Vagina (tissue), 2 donors: ENCODE measurements around the gene RELL1. TPM values are rescaled to one million over a fixed set of nuclear protein-coding genes. Genes with fewer than 3 reads are reported as not detected.
A peak's percentile ranks its signal among the peaks of the same experiment; 100 is the strongest.

ENCODE experiments used
- DNase-seq, 2 donors: peaks; one replicate each; pipeline ENCODE4 v3.0.0-alpha.2; 2017; ENCODE audit errors: extremely low spot score in 2 of 2
- H3K27ac ChIP-seq: fragments of 200-600 bp; sonication (generic); one replicate; pipeline ENCODE4 v1.5.1; 2019
- H3K27me3 ChIP-seq: fragments of 200-600 bp; sonication (generic); one replicate; pipeline ENCODE4 v1.5.1; 2019
- H3K36me3 ChIP-seq, 2 donors: fragments of 200-600 bp; sonication (generic); one replicate each; pipeline ENCODE4 v1.5.1; 2017 to 2019
- H3K4me1 ChIP-seq: fragments of 200-600 bp; sonication (generic); one replicate; pipeline ENCODE4 v1.5.1; 2019
- H3K4me3 ChIP-seq, 2 donors: fragments of 200-600 bp; sonication (generic); 1 replicate in 1 of 2; 2 replicates in 1 of 2; pipeline ENCODE4 v1.5.1; 2016 to 2019
- H3K9me3 ChIP-seq: fragments of 200-600 bp; sonication (generic); one replicate; pipeline ENCODE4 v1.5.1; 2019
- POLR2A ChIP-seq, 2 donors: fragments of 450-650 bp; IDR thresholded peaks; one replicate each; pipeline ENCODE4 v1.6.1; 2017; ENCODE audit warnings: antibody characterized with exemption in 2 of 2, mild to moderate bottlenecking in 2 of 2, moderate library complexity in 2 of 2
- POLR2AphosphoS5 ChIP-seq, 2 donors: sonication (generic); formaldehyde crosslinking; IDR thresholded peaks; one replicate each; pipeline ENCODE4 v1.9.0; 2017; ENCODE audit warnings: antibody characterized with exemption in 2 of 2, mild to moderate bottlenecking in 2 of 2, low read depth in 1 of 2; ENCODE audit not compliant: insufficient read depth in 1 of 2
- intact Hi-C: fragments of 100-400 bp; cut with DNase I; formaldehyde crosslinking; loops from one replicate; pipeline ENCODE4 v1.15.1; 2023
- total RNA-seq: library from RNA; depleted of rRNA; stranded (reverse); fragments of >200 nt; gene quantifications from one replicate; pipeline ENCODE4 v1.2.3, GENCODE V29; 2016
- TF ChIP-seq, protein P1 (sequence below), 3 experiments: fragments of 450-650 bp in 2 of 3; fragments of 200-600 bp in 1 of 3; sonication (generic) in 1 of 3; IDR thresholded peaks; one replicate each; pipeline ENCODE4 v1.5.1; 2017 to 2019; ENCODE audit warnings: antibody characterized with exemption in 3 of 3, mild to moderate bottlenecking in 2 of 3, moderate library complexity in 2 of 3

Gene RELL1
- total RNA-seq, 1 donor from 2014 or later = 38.8 TPM

DNA sequence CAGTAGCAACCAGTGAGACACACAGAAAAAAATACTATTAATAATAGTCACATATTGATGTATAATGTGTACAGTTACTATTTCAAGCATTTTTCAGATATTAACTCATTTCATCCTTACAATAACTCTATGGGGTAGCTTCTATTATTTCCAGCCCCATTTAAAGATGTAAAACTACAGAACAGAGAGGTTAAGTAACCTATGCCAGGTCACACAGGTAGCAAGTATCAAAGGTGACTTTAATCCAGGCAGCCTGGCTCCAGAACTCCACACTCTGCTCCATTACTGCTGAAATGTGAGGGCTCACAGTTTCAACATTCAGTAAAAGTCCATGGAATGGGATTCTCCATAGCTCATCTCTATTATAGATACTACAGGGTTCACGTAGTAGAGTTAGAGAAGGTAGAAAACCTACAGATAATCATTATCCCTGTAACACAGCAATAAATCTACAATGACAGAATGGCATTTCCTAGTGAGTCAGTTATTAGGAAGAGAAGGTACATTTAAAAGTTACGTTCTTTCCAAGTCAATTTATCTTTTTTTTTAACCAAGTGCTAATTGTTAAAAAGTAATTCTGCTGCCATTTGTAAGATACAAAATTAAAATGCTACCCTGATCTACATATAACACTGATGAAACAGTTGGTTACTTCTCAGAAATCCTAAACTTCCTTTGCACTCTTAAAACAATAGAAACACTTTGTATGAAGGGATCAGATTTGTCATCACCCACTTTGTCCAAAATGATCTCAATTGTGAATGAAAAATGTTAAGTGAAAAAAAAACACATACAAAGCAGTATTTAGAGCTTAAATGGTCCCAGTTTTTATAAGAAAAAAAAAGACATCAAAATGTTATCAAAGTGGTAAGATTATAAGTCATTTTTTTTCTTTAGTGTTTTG, 18.7 kb downstream of the RELL1 start:
- Histone ChIP-seq H3K9me3 (no peaks in the 10 kb centered on the region), H3K36me3 (no peaks in the 10 kb centered on the region), H3K27ac (peak overlapping the region; percentile 9), H3K4me1 (peaks cover 57% of the 10 kb centered on the region), H3K4me3 (no peak overlapping the region), H3K27me3 (no peaks in the 10 kb centered on the region)
- DNase-seq = no peak
- intact Hi-C loops = no loop called here
- TF ChIP-seq POLR2A (IDR thresholded peaks at IDR 0.05) = no peak
- TF ChIP-seq, protein P1, sequence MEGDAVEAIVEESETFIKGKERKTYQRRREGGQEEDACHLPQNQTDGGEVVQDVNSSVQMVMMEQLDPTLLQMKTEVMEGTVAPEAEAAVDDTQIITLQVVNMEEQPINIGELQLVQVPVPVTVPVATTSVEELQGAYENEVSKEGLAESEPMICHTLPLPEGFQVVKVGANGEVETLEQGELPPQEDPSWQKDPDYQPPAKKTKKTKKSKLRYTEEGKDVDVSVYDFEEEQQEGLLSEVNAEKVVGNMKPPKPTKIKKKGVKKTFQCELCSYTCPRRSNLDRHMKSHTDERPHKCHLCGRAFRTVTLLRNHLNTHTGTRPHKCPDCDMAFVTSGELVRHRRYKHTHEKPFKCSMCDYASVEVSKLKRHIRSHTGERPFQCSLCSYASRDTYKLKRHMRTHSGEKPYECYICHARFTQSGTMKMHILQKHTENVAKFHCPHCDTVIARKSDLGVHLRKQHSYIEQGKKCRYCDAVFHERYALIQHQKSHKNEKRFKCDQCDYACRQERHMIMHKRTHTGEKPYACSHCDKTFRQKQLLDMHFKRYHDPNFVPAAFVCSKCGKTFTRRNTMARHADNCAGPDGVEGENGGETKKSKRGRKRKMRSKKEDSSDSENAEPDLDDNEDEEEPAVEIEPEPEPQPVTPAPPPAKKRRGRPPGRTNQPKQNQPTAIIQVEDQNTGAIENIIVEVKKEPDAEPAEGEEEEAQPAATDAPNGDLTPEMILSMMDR (IDR thresholded peaks at IDR 0.05) = no peak

GRCh38 chr4:37666625-37667071, 19.5 kb downstream of the RELL1 start:
- no peaks in the 10 kb centered on the region for H3K27me3 ChIP-seq
- H3K27ac ChIP-seq = peak overlapping the region; percentile 9
- intact Hi-C loops = no loop called here
- H3K9me3 ChIP-seq = no peaks in the 10 kb centered on the region
- no peak for DNase-seq
- no peak overlapping the region for H3K4me3 ChIP-seq
- TF ChIP-seq POLR2AphosphoS5 (IDR thresholded peaks at IDR 0.05; ENCODE audit: insufficient read depth in 1 of 2, low read depth in 1 of 2) = peak in 1 of 2 donors; percentile 95
- TF ChIP-seq, protein P1 (IDR thresholded peaks at IDR 0.05) = no peak
- H3K4me1 ChIP-seq = peaks cover 65% of the 10 kb centered on the region
- H3K36me3 ChIP-seq = no peaks in the 10 kb centered on the region

GRCh38 chr4:37665333-37666320, 20.5 kb downstream of the RELL1 start:
- Histone ChIP-seq H3K4me3 (no peak overlapping the region), H3K27me3 (no peaks in the 10 kb centered on the region), H3K4me1 (peaks cover 72% of the 10 kb centered on the region), H3K36me3 (no peaks in the 10 kb centered on the region), H3K9me3 (no peaks in the 10 kb centered on the region), H3K27ac (peak overlapping the region; percentile 9)
- no peak for DNase-seq
- TF ChIP-seq POLR2AphosphoS5 (IDR thresholded peaks at IDR 0.05; ENCODE audit: insufficient read depth in 1 of 2, low read depth in 1 of 2) = no peak
- TF ChIP-seq, protein P1 (IDR thresholded peaks at IDR 0.05) = no peak
- intact Hi-C loops = no loop called here

- Histone ChIP-seq H3K36me3 (no peaks in the 10 kb centered on the region), H3K4me1 (peaks cover 76% of the 10 kb centered on the region), H3K9me3 (no peaks in the 10 kb centered on the region), H3K27me3 (no peaks in the 10 kb centered on the region), H3K27ac (peak overlapping the region; percentile 9), H3K4me3 (no peak overlapping the region)
- DNase-seq = no peak
- intact Hi-C loops = no loop called here
- no peak for TF ChIP-seq POLR2AphosphoS5 (IDR thresholded peaks at IDR 0.05; ENCODE audit: insufficient read depth in 1 of 2, low read depth in 1 of 2)
- TF ChIP-seq, protein P1 (IDR thresholded peaks at IDR 0.05) = no peak
Measured at GRCh38 chr4:37664696-37665095, 21.5 kb downstream of the RELL1 start.
